SK-N-MC (cell line): ENCODE measurements around the gene RBM47.
A peak's percentile ranks its signal among the peaks of the same experiment; 100 is the strongest.

Experiments used
- DNase-seq: peaks from one replicate; pipeline ENCODE4 v3.0.0-alpha.2; 2011; ENCODE audit warnings: low read depth, low spot score
- H3K27ac ChIP-seq: fragments of 200-600 bp; sonication (generic); 2 replicates; pipeline ENCODE4 v1.5.1; 2016; ENCODE audit warnings: mixed run types
- H3K36me3 ChIP-seq: fragments of 200-600 bp; sonication (generic); 2 replicates; pipeline ENCODE4 v1.6.1; 2017; ENCODE audit warnings: antibody characterized with exemption, low read length, mixed read lengths; ENCODE audit not compliant: insufficient read depth
- H3K4me3 ChIP-seq: fragments of 200-600 bp; sonication (generic); 2 replicates; pipeline ENCODE4 v1.5.1; 2016
- H3K9ac ChIP-seq: fragments of 200-600 bp; sonication (generic); 2 replicates; pipeline ENCODE4 v1.8.0; 2017; ENCODE audit warnings: mixed run types, mixed read lengths; ENCODE audit not compliant: insufficient read length
- H3K9me3 ChIP-seq: fragments of 200-600 bp; sonication (generic); 2 replicates; pipeline ENCODE4 v1.6.1; 2017; ENCODE audit warnings: low read depth, mild to moderate bottlenecking, antibody characterized with exemption, low read length, moderate library complexity, mixed read lengths
- EZH2 ChIP-seq: fragments of 200-600 bp; sonication (generic); IDR thresholded peaks from one replicate; pipeline ENCODE4 v1.6.1; 2017; ENCODE audit warnings: antibody characterized with exemption
- FOXP2 ChIP-seq: optimal IDR thresholded peaks from 2 replicates; pipeline ENCODE3; 2011; ENCODE audit warnings: mild to moderate bottlenecking, moderate library complexity; ENCODE audit not compliant: insufficient read depth; ENCODE audit errors: extremely low read length, control extremely low read depth
- POLR2AphosphoS5 ChIP-seq: IDR thresholded peaks from 2 replicates; pipeline ENCODE4 v1.6.1; 2012; ENCODE audit warnings: mild to moderate bottlenecking, low read depth, low read length, borderline replicate concordance

Gene RBM47

GRCh38 chr4:40656201-40656863 is 26.7 kb upstream of the RBM47 start:
- Histone ChIP-seq H3K4me3 (no peak overlapping the region), H3K9ac (no peak overlapping the region), H3K36me3 (no peaks in the 10 kb centered on the region), H3K27ac (no peak overlapping the region), H3K9me3 (no peaks in the 10 kb centered on the region)
- no peak for DNase-seq
- no peak for TF ChIP-seq POLR2AphosphoS5
- no peak for TF ChIP-seq FOXP2
- TF ChIP-seq EZH2 = no peak

- no peak overlapping the region for H3K4me3 ChIP-seq
- no peaks in the 10 kb centered on the region for H3K36me3 ChIP-seq
- DNase-seq = no peak
- peak overlapping the region; percentile 65; the same call in 1 of the 2 replicates for H3K27ac ChIP-seq
- H3K9ac ChIP-seq = no peak overlapping the region
- H3K9me3 ChIP-seq = no peaks in the 10 kb centered on the region
- TF ChIP-seq FOXP2 (no peak), POLR2AphosphoS5 (no peak), EZH2 (no peak)
These were observed 21.6 kb upstream of the RBM47 start for GRCh38 chr4:40651280-40651679.

- no peak overlapping the region for H3K4me3 ChIP-seq
- H3K36me3 ChIP-seq = no peaks in the 10 kb centered on the region
- no peak for DNase-seq
- no peaks in the 10 kb centered on the region for H3K9me3 ChIP-seq
- H3K27ac ChIP-seq = peak overlapping the region; percentile 94; the same call in 1 of the 2 replicates
- TF ChIP-seq EZH2 (no peak), FOXP2 (no peak), POLR2AphosphoS5 (no peak)
- no peak overlapping the region for H3K9ac ChIP-seq
These were observed 19.7 kb upstream of the RBM47 start for GRCh38 chr4:40649321-40649720.

GRCh38 chr4:40648742-40649281 is 19.1 kb upstream of the RBM47 start:
- Histone ChIP-seq H3K9ac (peak overlapping the region; percentile 5), H3K36me3 (no peaks in the 10 kb centered on the region), H3K9me3 (no peaks in the 10 kb centered on the region), H3K27ac (peak overlapping the region; percentile 94), H3K4me3 (peak overlapping the region; percentile 46)
- no peak for DNase-seq
- TF ChIP-seq EZH2 (no peak), POLR2AphosphoS5 (no peak), FOXP2 (no peak)

- TF ChIP-seq EZH2 (no peak), FOXP2 (peak; percentile 33), POLR2AphosphoS5 (no peak)
- peak overlapping the region; percentile 5 for H3K9ac ChIP-seq
- no peaks in the 10 kb centered on the region for H3K9me3 ChIP-seq
- H3K36me3 ChIP-seq = no peaks in the 10 kb centered on the region
- peak; percentile 85 for DNase-seq
- H3K27ac ChIP-seq = peak overlapping the region; percentile 94
- H3K4me3 ChIP-seq = peak overlapping the region; percentile 46
These were observed 18.5 kb upstream of the RBM47 start for GRCh38 chr4:40648131-40648530.

GRCh38 chr4:40645586-40645985 is 15.9 kb upstream of the RBM47 start:
- Histone ChIP-seq H3K4me3 (no peak overlapping the region), H3K9ac (no peak overlapping the region), H3K9me3 (no peaks in the 10 kb centered on the region), H3K27ac (no peak overlapping the region), H3K36me3 (no peaks in the 10 kb centered on the region)
- DNase-seq = no peak
- TF ChIP-seq EZH2 = no peak
- no peak for TF ChIP-seq POLR2AphosphoS5
- no peak for TF ChIP-seq FOXP2

GRCh38 chr4:40632080-40632479 is 2.4 kb upstream of the RBM47 start:
- H3K9me3 ChIP-seq = no peaks in the 10 kb centered on the region
- H3K9ac ChIP-seq = peak overlapping the region; percentile 18
- no peaks in the 10 kb centered on the region for H3K36me3 ChIP-seq
- 0 out of 2 replicates have a peak overlapping the region, but pooled peaks have one; percentile 29 for H3K4me3 ChIP-seq
- no peak for DNase-seq
- peak overlapping the region; percentile 88 for H3K27ac ChIP-seq
- no peak for TF ChIP-seq POLR2AphosphoS5
- TF ChIP-seq EZH2 = no peak
- no peak for TF ChIP-seq FOXP2

GRCh38 chr4:40630335-40631021 is 814 bp upstream of the RBM47 start:
- no peaks in the 10 kb centered on the region for H3K36me3 ChIP-seq
- no peaks in the 10 kb centered on the region for H3K9me3 ChIP-seq
- peak overlapping the region; percentile 89 for H3K4me3 ChIP-seq
- no peak for DNase-seq
- H3K27ac ChIP-seq = peak overlapping the region; percentile 88
- H3K9ac ChIP-seq = peak overlapping the region; percentile 82
- TF ChIP-seq EZH2 = no peak
- no peak for TF ChIP-seq POLR2AphosphoS5
- TF ChIP-seq FOXP2 = no peak
